ENCODE results near the gene OLFM3. TPM values are rescaled to one million over a fixed set of nuclear protein-coding genes. Genes with fewer than 3 reads are reported as not detected.

The OLFM3 gene
- total and polyA plus RNA-seq, 8 donors, result 0.15 to 2.4 TPM; not detected in 6

GRCh38 chr1:101914473-101915242 is 82.1 kb downstream of the OLFM3 start:
- Histone ChIP-seq H3K27ac (no peak overlapping the region), H3K27me3 (no peaks in the 10 kb centered on the region), H3K36me3 (no peaks in the 10 kb centered on the region), H3K9me3 (no peaks in the 10 kb centered on the region), H3K4me3 (no peak overlapping the region), H3K4me1 (no peaks in the 10 kb centered on the region)
- TF ChIP-seq CTCF (IDR thresholded peaks at IDR 0.05) (no peak), POLR2AphosphoS5 (IDR thresholded peaks at IDR 0.05) (no peak), EP300 (IDR thresholded peaks at IDR 0.05) (no peak)
- no peak for DNase-seq
- intact Hi-C loops (cut with DNase I; ENCODE audit: low total_unique reads), result no loop called here
- 82 to 93% (median 87%) methylated on average over 4 of the region's 4 CpGs for WGBS, 5 donors

GRCh38 chr1:101911894-101912293 is 84.8 kb downstream of the OLFM3 start:
- intact Hi-C loops (cut with DNase I; ENCODE audit: low total_unique reads), result no loop called here
- 75 to 88% (median 84%) methylated on average over 5 of the region's 5 CpGs for WGBS, 5 donors
- Histone ChIP-seq H3K4me1 (no peaks in the 10 kb centered on the region), H3K27ac (no peak overlapping the region), H3K27me3 (no peaks in the 10 kb centered on the region), H3K4me3 (no peak overlapping the region), H3K36me3 (no peaks in the 10 kb centered on the region), H3K9me3 (no peaks in the 10 kb centered on the region)
- DNase-seq, result no peak
- no peak for TF ChIP-seq POLR2AphosphoS5 (IDR thresholded peaks at IDR 0.05)
- no peak for TF ChIP-seq POLR2A (IDR thresholded peaks at IDR 0.05)
- no peak for TF ChIP-seq CTCF (IDR thresholded peaks at IDR 0.05)
- no peak for TF ChIP-seq EP300 (IDR thresholded peaks at IDR 0.05)

GRCh38 chr1:101908980-101909379 is 87.7 kb downstream of the OLFM3 start:
- intact Hi-C loops (cut with DNase I; ENCODE audit: low total_unique reads), result no loop called here

GRCh38 chr1:101907264-101907663 is 89.5 kb downstream of the OLFM3 start:
- intact Hi-C loops (cut with DNase I; ENCODE audit: low total_unique reads), result no loop called here
- Histone ChIP-seq H3K4me1 (no peaks in the 10 kb centered on the region), H3K27ac (no peak overlapping the region), H3K9me3 (no peaks in the 10 kb centered on the region), H3K36me3 (no peaks in the 10 kb centered on the region), H3K27me3 (no peaks in the 10 kb centered on the region), H3K4me3 (no peak overlapping the region)
- 55 to 78% (median 67%) methylated on average over 2 of the region's 2 CpGs for WGBS, 5 donors
- TF ChIP-seq POLR2AphosphoS5 (IDR thresholded peaks at IDR 0.05) (no peak), CTCF (IDR thresholded peaks at IDR 0.05) (no peak), POLR2A (IDR thresholded peaks at IDR 0.05) (no peak), EP300 (IDR thresholded peaks at IDR 0.05) (no peak)
- no peak for DNase-seq

More at GRCh38 chr1:101908980-101909379, 87.7 kb downstream of the OLFM3 start:
- Histone ChIP-seq H3K36me3 (no peaks in the 10 kb centered on the region), H3K4me1 (no peaks in the 10 kb centered on the region), H3K27me3 (no peaks in the 10 kb centered on the region), H3K4me3 (no peak overlapping the region), H3K9me3 (no peaks in the 10 kb centered on the region), H3K27ac (no peak overlapping the region)
- no peak for TF ChIP-seq POLR2AphosphoS5 (IDR thresholded peaks at IDR 0.05)
- TF ChIP-seq CTCF (IDR thresholded peaks at IDR 0.05), result no peak
- no peak for TF ChIP-seq EP300 (IDR thresholded peaks at IDR 0.05)
- no peak for TF ChIP-seq POLR2A (IDR thresholded peaks at IDR 0.05)
- DNase-seq, result no peak

All from stomach (tissue), 9 donors.